Esophagus muscularis mucosa (tissue), 4 donors: ENCODE data around the gene RNF144A. TPM values are rescaled to one million over a fixed set of nuclear protein-coding genes. Genes with fewer than 3 reads are reported as not detected.

Source experiments
- DNase-seq: peaks from one replicate; pipeline ENCODE4 v3.0.0-alpha.2; 2017; ENCODE audit errors: extremely low spot score
- H3K27ac ChIP-seq, 4 donors: fragments of 200-600 bp; sonication (generic); replicated peaks in 1 of 4; 1 replicate in 3 of 4; 2 replicates in 1 of 4; pipeline ENCODE4 v1.5.1; 2016 to 2019; ENCODE audit warnings: mild to moderate bottlenecking in 1 of 4
- H3K27me3 ChIP-seq, 4 donors: fragments of 200-600 bp; sonication (generic); one replicate each; pipeline versions ENCODE4 v1.5.1 to v1.6.0; 2016 to 2019
- H3K36me3 ChIP-seq, 4 donors: fragments of 200-600 bp; sonication (generic); one replicate each; pipeline ENCODE4 v1.5.1; 2016 to 2019
- H3K4me1 ChIP-seq, 4 donors: fragments of 200-600 bp; sonication (generic); one replicate each; pipeline ENCODE4 v1.5.1; 2016 to 2019
- H3K4me3 ChIP-seq, 4 donors: fragments of 200-600 bp; sonication (generic); 1 replicate in 2 of 4; 2 replicates in 2 of 4; pipeline ENCODE4 v1.5.1; 2016 to 2019; ENCODE audit warnings: mild to moderate bottlenecking in 4 of 4, moderate library complexity in 1 of 4
- H3K9me3 ChIP-seq, 4 donors: fragments of 200-600 bp; sonication (generic); 1 replicate in 3 of 4; 2 replicates in 1 of 4; pipeline ENCODE4 v1.5.1; 2016 to 2019
- CTCF ChIP-seq, 3 experiments: fragments of 200-600 bp in 2 of 3; fragments of 450-650 bp in 1 of 3; sonication (generic) in 2 of 3; IDR thresholded peaks; one replicate each; pipeline ENCODE4 v1.5.1; 2017 to 2019; ENCODE audit warnings: antibody characterized with exemption in 3 of 3, mild to moderate bottlenecking in 2 of 3, moderate library complexity in 1 of 3
- EP300 ChIP-seq: sonication (generic); formaldehyde crosslinking; IDR thresholded peaks from one replicate; pipeline ENCODE4 v1.6.1; 2017; ENCODE audit warnings: antibody characterized with exemption
- POLR2A ChIP-seq: fragments of 450-650 bp; IDR thresholded peaks from one replicate; pipeline ENCODE4 v1.6.1; 2017; ENCODE audit warnings: antibody characterized with exemption, moderate library complexity, mild to moderate bottlenecking, low read depth
- POLR2AphosphoS5 ChIP-seq, 2 donors: sonication (generic); formaldehyde crosslinking; IDR thresholded peaks; one replicate each; pipeline ENCODE4 v1.6.1; 2017; ENCODE audit warnings: antibody characterized with exemption in 2 of 2
- WGBS: methylation state at CpG from one replicate; pipeline ENCODE4 v1.1.5; 2018; 5-methylcytosine and 5-hydroxymethylcytosine counted together
- intact Hi-C: fragments of 100-400 bp; cut with DNase I; formaldehyde crosslinking; loops from one replicate; pipeline ENCODE4 v1.15.1; 2023
- total RNA-seq, 4 donors: library from RNA; depleted of rRNA; stranded (reverse); fragments of >200 nt; gene quantifications; one replicate each; pipeline versions ENCODE4 v1.1.0 to v1.2.1, GENCODE V29; 2016

The RNF144A gene
- total RNA-seq, 4 donors from 2014 or later = 5.4 to 10.8 (median 8.8) TPM

GRCh38 chr2:7028846-7029245 lies 111.6 kb downstream of the RNF144A start:
- Histone ChIP-seq H3K4me1 (peaks cover 16 to 42% (median 30%) of the 10 kb centered on the region in 4 donors), H3K36me3 (peaks cover 3 to 53% (median 32%) of the 10 kb centered on the region in 4 donors), H3K27ac (no peak overlapping the region), H3K27me3 (no peaks in the 10 kb centered on the region), H3K9me3 (no peaks in the 10 kb centered on the region), H3K4me3 (no peak overlapping the region)
- no peak for DNase-seq
- 81% methylated on average over 6 of the region's 6 CpGs for WGBS
- TF ChIP-seq CTCF (IDR thresholded peaks at IDR 0.05) (no peak), POLR2A (no peak), EP300 (no peak), POLR2AphosphoS5 (IDR thresholded peaks at IDR 0.05) (no peak)
- intact Hi-C loops = no loop called here

- H3K9me3 ChIP-seq = no peaks in the 10 kb centered on the region
- H3K36me3 ChIP-seq = peaks cover 3 to 49% (median 30%) of the 10 kb centered on the region in 4 donors
- H3K4me3 ChIP-seq = no peak overlapping the region
- no peak overlapping the region for H3K27ac ChIP-seq
- WGBS = 88% methylated on average over 10 of the region's 13 CpGs
- intact Hi-C loops = no loop called here
- DNase-seq = no peak
- TF ChIP-seq POLR2AphosphoS5 (IDR thresholded peaks at IDR 0.05) (no peak), CTCF (IDR thresholded peaks at IDR 0.05) (no peak), POLR2A (no peak), EP300 (no peak)
- H3K4me1 ChIP-seq = peaks cover 22 to 37% (median 35%) of the 10 kb centered on the region in 4 donors
- no peaks in the 10 kb centered on the region for H3K27me3 ChIP-seq
Measured at GRCh38 chr2:7029291-7030059, 112.3 kb downstream of the RNF144A start.

- no peak for DNase-seq
- H3K36me3 ChIP-seq = peaks cover 4 to 50% (median 31%) of the 10 kb centered on the region in 4 donors
- no peaks in the 10 kb centered on the region for H3K27me3 ChIP-seq
- H3K4me3 ChIP-seq = no peak overlapping the region
- peaks cover 17 to 35% (median 30%) of the 10 kb centered on the region in 4 donors for H3K4me1 ChIP-seq
- intact Hi-C loops = no loop called here
- no peaks in the 10 kb centered on the region for H3K9me3 ChIP-seq
- TF ChIP-seq CTCF (IDR thresholded peaks at IDR 0.05) (no peak), POLR2A (no peak), POLR2AphosphoS5 (IDR thresholded peaks at IDR 0.05) (no peak), EP300 (no peak)
- no peak overlapping the region for H3K27ac ChIP-seq
- 92% methylated on average over 7 of the region's 11 CpGs for WGBS
Measured at GRCh38 chr2:7030810-7031209, 113.6 kb downstream of the RNF144A start.

GRCh38 chr2:7031547-7032245 lies 114.5 kb downstream of the RNF144A start:
- 75% methylated on average over 25 of the region's 25 CpGs for WGBS
- no peak overlapping the region for H3K27ac ChIP-seq
- no peaks in the 10 kb centered on the region for H3K27me3 ChIP-seq
- no peak for DNase-seq
- no peaks in the 10 kb centered on the region for H3K9me3 ChIP-seq
- H3K36me3 ChIP-seq = peaks cover 12 to 57% (median 33%) of the 10 kb centered on the region in 4 donors
- intact Hi-C loops = no loop called here
- no peak overlapping the region for H3K4me3 ChIP-seq
- TF ChIP-seq POLR2AphosphoS5 (IDR thresholded peaks at IDR 0.05) = peak in 1 of 2 donors; percentile 20
- TF ChIP-seq CTCF (IDR thresholded peaks at IDR 0.05) = no peak
- peaks cover 17 to 33% (median 25%) of the 10 kb centered on the region in 4 donors for H3K4me1 ChIP-seq
